DMS53 treated with DMSO at 0.1 percent for 48 hours (cell line): Measurements from ENCODE around the gene HTT.
"Not testable (repeated sequence)": the region's sequence is repeated elsewhere in the genome, so short reads cannot be mapped to it uniquely, and the experiment has no call there.

Source experiments
- DNase-seq: peaks from one replicate; lab custom pipeline; 2025; ENCODE audit not compliant: unreplicated experiment; lab: John Stamatoyannopoulos, UW

The HTT gene

DNA sequence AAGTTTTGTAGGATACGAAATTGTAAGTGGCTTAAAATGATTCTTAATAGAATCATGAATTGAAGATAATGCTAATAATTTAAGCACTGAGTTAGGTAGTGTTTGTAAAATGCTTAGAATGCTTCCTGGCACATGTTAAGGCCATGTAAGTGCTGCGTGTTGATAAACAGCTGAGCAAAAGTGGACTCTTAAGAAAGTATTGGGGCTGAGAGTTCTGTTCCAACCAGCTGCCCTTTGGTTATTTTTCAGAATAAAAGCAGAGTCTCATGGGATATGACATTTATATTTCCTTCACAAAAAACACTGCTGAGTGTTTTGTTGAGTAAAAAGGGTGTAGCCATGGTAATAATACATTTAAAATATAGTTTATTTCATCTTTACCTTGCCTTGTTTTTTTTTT lies 42.5 kb downstream of the HTT start:
- DNase-seq: no peak

DNA sequence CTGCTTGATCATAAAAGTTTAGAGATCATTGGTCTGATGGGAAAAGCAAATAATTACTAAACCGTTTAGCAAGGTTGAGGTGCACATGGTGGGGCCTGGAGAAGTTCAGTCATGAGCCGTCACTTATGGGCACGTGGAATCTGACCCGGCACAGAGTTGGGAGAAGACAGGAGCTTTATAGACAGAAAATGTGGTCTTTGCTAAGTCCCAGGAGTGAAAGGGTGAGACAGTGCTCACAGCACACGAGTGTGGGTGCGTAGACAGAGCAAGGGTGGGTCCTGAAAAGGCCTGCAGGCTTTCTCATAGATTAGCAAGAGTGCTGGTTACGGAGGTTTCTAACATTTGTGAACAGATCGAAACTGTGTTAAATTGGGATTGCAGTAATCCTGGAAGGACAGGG lies 43.8 kb downstream of the HTT start:
- no peak for DNase-seq

DNA sequence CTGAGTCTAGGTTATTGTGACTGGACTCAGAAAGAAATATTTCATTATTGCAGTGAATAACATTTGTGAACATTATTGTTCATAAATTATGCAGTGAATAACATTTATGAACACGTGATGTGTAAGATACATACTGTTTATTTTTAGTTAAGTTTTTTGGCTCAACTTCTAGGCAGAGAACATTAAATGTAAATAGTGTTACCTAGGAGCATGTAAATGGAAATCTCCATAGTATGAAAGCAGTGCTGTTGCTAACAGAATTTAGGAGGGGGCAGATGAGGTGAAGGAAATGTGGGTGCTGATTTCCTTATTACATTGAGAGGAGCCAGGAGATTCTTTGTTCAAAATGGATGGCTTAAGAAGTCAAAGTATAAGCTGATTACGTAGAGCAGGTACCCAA lies 45.0 kb downstream of the HTT start:
- DNase-seq: no peak

DNA sequence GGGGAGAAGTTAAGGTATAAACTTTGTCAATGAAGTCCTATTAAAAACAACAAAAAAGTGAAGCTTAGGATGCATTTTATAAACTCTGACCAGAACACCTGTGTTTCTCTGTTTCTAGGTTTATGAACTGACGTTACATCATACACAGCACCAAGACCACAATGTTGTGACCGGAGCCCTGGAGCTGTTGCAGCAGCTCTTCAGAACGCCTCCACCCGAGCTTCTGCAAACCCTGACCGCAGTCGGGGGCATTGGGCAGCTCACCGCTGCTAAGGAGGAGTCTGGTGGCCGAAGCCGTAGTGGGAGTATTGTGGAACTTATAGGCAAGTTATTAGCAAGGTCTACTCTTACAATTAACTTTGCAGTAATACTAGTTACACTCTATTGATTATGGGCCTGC lies 46.6 kb downstream of the HTT start:
- no peak for DNase-seq

DNA sequence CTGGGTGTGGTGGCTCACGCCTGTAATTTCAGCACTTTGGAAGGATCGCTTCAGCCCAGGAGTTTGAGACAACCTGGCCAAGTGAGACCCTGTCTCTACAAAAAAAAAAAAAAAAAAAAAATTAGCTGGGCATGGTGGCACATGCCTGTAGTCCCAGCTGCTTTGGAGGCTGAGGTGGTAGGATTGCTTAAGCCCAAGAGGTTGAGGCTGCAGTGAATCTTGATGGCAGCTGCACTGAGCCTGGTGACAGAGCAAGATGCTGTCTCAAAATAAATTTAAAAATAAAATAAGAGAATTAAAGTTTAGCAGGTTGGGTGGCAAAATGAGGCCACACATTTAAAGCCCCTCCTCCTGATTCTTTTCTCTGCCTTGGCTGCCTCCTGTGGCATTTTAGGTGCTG lies 47.1 kb downstream of the HTT start:
- no peak for DNase-seq

DNA sequence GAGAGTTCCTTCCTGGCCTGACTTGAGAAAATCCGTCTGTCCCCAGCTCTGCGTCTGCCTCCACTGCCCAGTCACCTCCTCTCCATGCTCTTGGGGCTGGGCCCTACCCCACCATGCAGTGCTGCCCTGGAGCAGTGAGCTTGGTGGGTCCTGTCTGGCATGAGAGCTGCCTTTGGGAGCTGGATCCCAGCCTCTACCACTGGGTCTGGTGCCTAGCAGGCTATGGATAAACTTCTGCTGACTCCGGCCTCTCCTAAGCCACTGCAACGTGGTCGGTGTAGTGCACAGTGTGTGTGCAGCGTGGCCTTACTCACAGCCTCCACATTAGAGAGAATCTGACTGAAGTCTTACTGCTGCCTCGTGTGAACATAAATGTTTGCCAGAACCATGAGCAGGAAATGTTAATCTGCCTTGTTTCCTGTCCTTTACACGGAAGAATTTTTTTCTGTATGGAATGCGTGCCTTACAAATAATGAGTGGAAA lies 47.6 kb downstream of the HTT start:
- DNase-seq: no peak

DNA sequence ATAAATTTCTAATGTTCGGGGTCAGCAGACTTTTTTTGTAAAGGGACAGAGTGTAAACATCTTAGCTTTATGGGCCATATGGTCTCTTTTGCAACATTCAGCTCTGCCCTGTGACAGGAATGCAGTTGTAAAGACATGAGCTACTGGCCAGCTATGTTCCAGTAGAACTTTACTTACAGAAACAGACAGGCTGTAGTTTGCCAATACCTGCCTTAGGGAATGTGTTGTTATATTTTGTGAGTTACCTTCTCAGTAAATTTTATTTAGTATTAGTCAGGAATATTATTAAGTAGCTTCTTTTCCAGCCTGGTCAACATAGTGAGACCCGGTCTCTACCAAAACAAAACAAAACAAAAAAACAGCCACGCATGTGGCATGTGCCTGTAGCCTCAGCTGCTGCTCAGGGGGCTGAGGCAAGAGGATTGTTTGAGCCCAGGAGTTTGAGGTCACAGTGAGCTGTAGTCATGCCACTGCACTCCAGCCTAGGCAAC lies 48.7 kb downstream of the HTT start:
- no peak for DNase-seq

DNA sequence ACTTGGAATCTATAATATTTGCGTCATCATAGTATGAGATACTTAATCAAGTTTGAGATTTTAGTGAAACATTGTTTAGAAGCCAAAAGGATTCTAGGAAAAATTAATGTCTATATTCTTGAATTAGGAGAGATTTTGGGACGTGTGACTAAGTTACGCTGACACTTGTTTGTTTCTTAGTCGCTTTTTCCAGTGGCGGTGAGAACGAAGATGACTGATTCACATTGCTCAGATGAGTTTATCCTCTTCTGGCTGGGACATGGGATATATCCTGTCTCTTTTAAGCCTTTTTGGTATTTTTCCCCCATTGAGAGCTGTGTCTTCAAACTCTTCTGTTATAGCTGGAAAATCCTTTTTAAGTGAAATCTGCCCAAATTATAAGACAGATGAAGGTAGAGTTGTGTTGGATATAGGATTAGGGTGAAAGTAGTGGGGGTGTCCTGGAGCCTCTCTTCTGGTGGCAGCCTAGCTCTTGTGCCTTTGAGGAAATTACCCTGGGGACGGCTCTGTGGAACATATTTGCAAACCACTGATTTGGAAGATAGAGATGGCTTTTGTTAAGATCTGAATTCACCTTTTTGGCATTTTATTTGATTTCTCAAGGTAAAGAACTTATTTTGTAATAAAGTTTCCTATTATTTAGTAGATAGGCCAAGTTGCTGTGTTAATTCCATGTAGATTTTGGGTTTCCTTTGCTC lies 49.7 kb downstream of the HTT start:
- DNase-seq: no peak

DNA sequence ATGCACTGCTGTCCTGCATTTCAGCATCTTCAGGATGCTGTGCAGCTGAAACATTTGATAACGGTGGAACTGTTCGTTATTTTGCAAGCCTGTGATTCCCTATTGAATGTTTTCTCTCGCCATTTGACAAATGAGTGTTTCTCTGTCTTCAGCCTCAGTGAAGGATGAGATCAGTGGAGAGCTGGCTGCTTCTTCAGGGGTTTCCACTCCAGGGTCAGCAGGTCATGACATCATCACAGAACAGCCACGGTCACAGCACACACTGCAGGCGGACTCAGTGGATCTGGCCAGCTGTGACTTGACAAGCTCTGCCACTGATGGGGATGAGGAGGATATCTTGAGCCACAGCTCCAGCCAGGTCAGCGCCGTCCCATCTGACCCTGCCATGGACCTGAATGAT lies 52.6 kb downstream of the HTT start:
- DNase-seq: no peak

DNA sequence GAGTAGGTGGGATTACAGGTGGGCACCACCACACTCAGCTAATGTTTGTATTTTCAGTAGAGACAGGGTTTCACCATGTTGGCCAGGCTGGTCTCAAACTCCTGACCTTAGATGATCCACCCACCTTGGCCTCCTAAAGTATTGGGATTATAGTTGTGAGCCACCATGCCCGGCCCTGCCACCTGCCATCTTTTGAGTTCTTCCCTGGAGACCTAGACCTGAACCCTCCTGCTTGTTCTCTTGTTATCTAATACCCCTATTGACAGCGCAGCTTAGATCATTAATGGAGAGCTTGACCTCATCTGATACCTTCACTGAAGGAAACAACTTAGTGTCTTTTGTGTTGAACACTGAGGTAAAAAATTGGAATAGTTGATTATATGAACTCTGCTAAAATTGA lies 53.6 kb downstream of the HTT start:
- no peak for DNase-seq

DNA sequence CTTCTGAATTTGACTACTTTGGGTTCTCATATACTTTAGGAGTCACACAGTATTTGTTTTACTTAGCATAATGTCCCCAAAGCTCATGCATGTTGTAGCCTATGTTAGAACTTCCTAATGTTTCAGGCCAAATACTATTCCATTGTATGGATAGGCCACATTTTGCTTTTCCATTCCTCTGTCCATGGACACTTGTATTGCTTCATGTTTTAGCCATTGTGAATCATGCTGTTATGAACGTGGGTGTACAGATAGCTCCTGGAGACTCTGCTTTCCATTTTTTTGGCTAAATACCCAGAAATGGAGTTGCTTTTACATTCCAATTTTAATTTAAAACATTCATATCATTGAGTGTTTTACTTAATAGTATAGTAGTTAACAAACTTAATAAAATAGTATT lies 54.5 kb downstream of the HTT start:
- DNase-seq: no peak

DNA sequence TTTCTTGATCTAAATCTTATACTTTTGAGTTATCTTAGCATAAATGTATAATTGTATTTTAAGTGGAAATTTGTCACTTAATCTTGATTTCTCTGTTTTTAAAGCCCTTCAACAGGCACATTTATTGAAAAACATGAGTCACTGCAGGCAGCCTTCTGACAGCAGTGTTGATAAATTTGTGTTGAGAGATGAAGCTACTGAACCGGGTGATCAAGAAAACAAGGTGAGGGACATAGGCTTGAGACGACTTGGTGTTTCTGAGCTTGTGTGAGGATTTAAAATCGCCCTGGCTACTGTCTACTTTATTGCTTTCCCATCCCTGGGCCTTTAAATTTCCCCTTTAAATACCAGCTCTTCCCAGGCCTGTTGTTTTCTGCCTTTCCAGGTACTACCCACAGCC lies 55.7 kb downstream of the HTT start:
- DNase-seq: no peak

DNA sequence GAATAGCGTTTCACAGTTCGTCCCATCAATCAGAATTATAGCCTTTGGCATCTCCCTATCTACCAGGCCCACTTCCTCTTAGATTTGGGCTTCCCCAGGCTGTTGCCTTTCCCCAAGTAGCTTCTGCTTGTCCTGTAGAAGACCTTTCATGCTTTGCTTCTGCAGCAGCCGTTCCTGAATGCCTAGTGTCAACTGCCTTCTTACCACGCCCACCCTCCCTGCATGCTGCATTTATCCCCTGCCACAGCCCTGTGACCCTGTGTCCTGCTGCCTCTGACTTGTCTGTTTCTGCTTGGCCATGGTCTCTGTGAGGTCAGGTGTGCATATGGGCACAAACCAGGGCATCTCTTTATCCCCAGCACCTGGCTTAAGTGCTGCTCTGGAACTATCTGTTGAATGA lies 56.3 kb downstream of the HTT start:
- DNase-seq: no peak

DNA sequence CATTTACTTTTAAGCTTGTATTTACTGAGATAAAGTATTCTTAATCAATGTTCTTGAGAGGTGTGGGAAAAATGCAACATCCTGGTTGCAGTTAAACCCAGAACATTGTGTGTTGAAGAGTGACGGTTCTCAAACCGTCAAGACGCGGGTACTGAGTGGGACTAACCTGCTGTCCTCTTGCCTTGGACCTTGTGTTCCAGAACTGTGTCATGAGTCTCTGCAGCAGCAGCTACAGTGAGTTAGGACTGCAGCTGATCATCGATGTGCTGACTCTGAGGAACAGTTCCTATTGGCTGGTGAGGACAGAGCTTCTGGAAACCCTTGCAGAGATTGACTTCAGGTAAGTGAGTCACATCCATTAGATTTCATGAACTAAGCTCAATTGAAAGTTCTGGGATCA lies 59.7 kb downstream of the HTT start:
- no peak for DNase-seq

DNA sequence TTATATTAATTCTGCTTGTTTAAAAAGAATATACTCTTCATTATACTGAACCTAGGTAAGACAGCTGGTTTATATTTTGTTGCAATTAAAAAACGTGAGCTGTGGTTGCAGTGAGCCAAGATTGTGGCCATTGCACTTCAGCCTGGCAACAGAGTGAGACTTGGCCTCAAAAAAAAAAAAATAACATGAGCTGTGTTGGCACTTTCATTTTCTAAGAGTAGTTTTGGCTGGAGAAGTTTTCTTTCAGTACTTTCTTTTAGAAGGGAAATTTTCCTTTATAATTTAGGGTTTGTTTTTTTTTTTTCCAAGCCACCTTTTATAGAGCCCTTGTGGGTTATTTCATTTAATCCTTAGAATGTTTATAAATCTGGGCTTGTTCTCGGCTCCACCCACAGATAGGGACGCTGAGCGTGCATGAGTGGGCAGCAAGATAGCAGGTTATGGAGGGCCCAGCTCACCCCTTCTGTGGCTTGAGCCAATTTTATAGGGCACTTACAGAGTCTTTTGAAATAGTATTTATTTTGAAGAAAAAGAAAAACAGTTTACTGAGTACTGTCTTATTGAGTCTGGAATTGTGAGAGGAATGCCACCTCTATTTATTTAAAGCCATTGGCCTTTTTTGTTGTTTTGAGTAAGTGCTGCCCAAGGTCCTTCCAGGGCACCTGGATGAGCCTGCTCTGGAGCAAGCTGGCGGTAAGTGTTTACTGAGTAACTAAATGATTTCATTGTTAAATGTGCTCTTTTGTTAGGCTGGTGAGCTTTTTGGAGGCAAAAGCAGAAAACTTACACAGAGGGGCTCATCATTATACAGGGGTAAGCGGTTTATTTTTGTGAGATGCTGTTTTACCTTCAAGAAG lies 60.9 kb downstream of the HTT start:
- DNase-seq: peak; percentile 83

DNA sequence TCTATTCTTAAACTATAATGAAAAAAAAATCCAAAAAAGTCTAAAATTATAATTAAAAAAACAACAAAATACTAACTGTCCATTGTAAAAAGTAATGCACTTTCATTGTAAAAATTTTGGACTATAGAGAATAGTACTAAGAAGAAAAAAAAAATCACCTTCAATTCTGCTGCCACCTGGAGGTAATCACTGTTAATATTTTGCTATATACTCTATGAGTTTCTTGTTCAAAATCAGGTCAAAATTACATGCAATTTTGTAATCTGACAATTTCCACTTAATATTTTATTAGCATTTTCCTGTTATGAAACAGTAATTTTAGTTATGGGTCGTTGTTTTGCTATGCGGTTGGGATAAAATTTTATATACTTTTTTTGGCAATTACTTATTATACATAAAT lies 62.0 kb downstream of the HTT start:
- DNase-seq: no peak

DNA sequence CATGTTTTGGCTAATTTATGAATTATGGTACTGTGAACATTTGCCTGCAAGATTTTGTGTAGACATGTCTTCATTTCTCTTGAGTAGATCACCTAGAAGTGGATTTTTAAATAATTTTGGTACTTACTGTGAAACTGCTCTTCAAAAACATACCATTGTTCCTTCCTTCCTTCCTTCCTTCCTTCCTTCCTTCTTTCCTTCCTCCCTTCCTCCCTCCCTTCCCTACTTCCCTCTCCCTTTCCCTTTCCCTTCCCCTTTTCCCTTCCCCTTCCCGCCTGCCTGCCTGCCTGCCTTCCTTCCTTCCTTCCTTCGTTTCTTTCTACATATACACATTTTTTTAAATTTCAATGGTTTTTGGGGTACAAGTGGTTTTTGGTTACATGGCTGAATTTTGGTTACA lies 63.4 kb downstream of the HTT start:
- no peak for DNase-seq

DNA sequence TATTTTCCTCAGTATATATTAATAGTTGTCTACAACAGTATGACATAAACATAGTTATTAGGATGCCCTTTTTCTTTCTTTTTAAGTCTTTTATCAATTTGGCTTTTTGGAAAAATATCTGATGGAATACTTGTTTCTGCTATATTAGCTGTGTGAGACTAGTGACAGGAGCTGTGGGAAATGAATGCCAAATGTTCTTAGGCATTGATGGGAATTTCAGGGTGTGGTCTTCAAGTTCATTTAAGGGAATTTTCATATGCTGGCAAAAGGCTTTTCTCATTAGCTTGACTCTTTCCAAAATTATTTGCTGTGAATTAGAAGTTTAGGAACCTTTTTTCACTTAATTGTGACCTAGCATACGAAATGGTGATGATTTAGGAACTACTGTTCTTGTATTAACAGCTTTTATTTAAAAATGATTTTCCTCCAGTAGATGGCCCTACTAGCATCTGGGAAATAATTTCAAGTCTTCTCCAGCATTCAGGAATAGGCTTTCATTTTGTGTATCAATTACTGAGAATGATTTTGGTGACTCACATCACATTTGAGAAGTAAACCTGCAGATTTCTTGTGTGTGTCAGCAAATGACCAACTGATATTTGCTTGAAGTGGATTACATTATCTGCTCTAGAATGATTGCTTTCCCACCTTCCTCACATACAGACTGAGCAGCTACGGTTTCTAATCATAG lies 70.9 kb downstream of the HTT start:
- peak; percentile 14 for DNase-seq

DNA sequence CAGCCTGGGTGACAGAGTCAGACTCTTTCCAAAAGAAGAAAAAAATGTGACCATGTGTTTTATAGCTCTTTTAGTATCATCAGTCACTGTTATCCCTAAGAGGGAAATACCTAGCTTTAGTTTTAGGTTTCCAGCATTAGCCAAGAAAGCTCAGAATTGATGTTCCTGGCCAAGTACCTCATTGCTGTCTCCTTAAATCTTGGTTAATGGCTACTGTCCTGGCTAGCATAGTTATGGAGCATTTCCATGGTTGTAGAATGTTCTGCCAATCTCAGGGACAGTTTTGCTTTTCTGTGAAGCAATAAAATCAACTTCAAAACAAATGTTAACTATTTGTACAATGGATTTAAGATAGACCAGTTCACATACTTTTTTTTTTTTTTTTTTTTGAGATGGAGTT lies 74.4 kb downstream of the HTT start:
- DNase-seq: no peak

DNA sequence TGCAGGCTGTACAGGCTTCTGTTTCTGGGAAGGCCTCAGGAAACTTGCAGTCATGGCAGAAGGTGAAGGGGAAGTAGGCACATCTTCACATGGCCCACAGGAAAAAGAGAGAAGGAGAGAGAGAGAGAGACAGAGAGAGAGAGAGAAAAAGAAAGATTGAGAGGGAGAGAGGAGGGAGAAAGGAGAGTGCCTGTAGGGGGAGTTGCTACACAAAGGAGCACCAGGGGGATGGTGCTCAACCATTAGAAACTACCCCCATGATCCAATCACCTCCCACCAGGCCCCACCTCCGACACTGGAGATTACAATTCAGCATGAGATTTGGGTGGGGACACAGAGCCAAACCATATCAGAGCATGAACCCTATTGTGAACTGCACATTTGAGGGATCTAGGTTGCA lies 76.8 kb downstream of the HTT start:
- not testable (repeated sequence) for DNase-seq

DNA sequence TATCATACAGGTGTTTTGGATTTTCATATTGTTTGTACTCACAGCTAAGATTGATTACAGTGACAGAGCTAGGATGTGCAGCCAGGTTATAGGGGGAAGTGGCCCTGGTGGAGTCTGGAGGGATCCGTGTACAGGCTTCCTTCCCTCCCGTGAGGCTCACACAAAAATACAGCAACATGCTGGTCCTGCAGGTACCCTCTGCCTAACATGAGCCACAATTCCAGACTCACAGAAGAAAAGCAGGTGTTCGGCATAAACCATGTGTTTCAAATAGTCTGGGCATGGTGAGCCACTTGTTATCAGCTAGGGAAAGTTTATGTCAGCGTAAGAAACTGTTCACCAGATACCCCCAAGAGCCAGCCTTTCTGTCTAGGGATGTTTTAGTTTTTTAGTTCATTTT lies 82.9 kb downstream of the HTT start:
- no peak for DNase-seq

DNA sequence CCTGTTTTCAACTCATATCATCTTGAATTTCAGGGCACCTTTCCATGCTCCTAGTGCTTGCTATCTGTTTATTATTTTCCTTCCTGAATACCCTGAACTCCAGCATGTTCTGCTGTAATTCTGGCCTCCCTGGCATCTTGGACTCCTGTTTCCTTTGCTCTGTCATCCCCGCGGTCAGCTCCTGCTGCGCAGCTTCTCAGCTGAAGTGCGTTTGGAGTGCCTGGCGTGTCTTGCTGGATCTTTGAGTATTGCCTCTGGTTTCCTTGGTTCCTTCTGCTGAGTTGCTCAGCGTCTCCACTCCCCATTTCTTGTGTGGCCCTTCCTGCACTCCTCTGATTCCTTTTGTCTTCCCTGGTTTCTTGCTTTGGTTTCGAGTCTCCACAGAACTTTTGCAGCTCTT lies 84.4 kb downstream of the HTT start:
- no peak for DNase-seq
